CD1c-positive myeloid dendritic cell (primary cell): ENCODE data around the gene SERPINF2.
"Not testable (repeated sequence)": the region's sequence is repeated elsewhere in the genome, so short reads cannot be mapped to it uniquely, and the experiment has no call there.

Experiments used
- DNase-seq: peaks from one replicate; pipeline ENCODE4 v3.0.0-alpha.2; 2016; ENCODE audit errors: extremely low spot score

Gene SERPINF2

GRCh38 chr17:1742371-1743087 lies at the start of gene SERPINF2:
Gene SERPINF2, plus strand, starts transcription at chr17:1742871. Its CDS starts 2,125 bp downstream, at chr17:1744996.
- DNase-seq = no peak

- DNase-seq = peak; percentile 17
Measured at GRCh38 chr17:1693339-1693738, 49.3 kb upstream of the SERPINF2 start.

GRCh38 chr17:1695365-1695764 lies 47.3 kb upstream of the SERPINF2 start:
- peak; percentile 87 for DNase-seq

GRCh38 chr17:1697681-1698080 lies 45.0 kb upstream of the SERPINF2 start:
- DNase-seq = no peak

- DNase-seq = not testable (repeated sequence)
Measured at GRCh38 chr17:1699891-1700290, 42.8 kb upstream of the SERPINF2 start.

- DNase-seq = no peak
Measured at GRCh38 chr17:1703063-1703462, 39.6 kb upstream of the SERPINF2 start.

- DNase-seq = no peak
Measured at GRCh38 chr17:1705004-1705403, 37.7 kb upstream of the SERPINF2 start.

- no peak for DNase-seq
Measured at GRCh38 chr17:1707107-1707506, 35.6 kb upstream of the SERPINF2 start.

- not testable (repeated sequence) for DNase-seq
Measured at GRCh38 chr17:1708791-1709346, 33.8 kb upstream of the SERPINF2 start.

- no peak for DNase-seq
Measured at GRCh38 chr17:1709403-1709951, 33.2 kb upstream of the SERPINF2 start.

GRCh38 chr17:1709971-1710806 lies 32.5 kb upstream of the SERPINF2 start, which contains the start of gene TLCD2:
Gene TLCD2, minus strand, starts transcription at chr17:1710377. Its CDS starts 135 bp downstream, at chr17:1710242.
- peak; percentile 51 for DNase-seq

GRCh38 chr17:1710807-1711553 lies 31.7 kb upstream of the SERPINF2 start:
- DNase-seq = no peak

- DNase-seq = no peak
Measured at GRCh38 chr17:1711804-1712203, 30.9 kb upstream of the SERPINF2 start.

GRCh38 chr17:1712271-1712670 lies 30.4 kb upstream of the SERPINF2 start:
- DNase-seq = no peak

GRCh38 chr17:1713160-1713877 lies 29.4 kb upstream of the SERPINF2 start:
- no peak for DNase-seq

GRCh38 chr17:1713878-1714426 lies 28.7 kb upstream of the SERPINF2 start:
- no peak for DNase-seq

GRCh38 chr17:1714427-1714979 lies 28.2 kb upstream of the SERPINF2 start:
- DNase-seq = peak; percentile 85

GRCh38 chr17:1714980-1715802 lies 27.5 kb upstream of the SERPINF2 start:
- peak; percentile 73 for DNase-seq

GRCh38 chr17:1715803-1716075 lies 26.9 kb upstream of the SERPINF2 start:
- DNase-seq = no peak
